ENCODE measurements around the gene DLEC1.

The DLEC1 gene

DNA sequence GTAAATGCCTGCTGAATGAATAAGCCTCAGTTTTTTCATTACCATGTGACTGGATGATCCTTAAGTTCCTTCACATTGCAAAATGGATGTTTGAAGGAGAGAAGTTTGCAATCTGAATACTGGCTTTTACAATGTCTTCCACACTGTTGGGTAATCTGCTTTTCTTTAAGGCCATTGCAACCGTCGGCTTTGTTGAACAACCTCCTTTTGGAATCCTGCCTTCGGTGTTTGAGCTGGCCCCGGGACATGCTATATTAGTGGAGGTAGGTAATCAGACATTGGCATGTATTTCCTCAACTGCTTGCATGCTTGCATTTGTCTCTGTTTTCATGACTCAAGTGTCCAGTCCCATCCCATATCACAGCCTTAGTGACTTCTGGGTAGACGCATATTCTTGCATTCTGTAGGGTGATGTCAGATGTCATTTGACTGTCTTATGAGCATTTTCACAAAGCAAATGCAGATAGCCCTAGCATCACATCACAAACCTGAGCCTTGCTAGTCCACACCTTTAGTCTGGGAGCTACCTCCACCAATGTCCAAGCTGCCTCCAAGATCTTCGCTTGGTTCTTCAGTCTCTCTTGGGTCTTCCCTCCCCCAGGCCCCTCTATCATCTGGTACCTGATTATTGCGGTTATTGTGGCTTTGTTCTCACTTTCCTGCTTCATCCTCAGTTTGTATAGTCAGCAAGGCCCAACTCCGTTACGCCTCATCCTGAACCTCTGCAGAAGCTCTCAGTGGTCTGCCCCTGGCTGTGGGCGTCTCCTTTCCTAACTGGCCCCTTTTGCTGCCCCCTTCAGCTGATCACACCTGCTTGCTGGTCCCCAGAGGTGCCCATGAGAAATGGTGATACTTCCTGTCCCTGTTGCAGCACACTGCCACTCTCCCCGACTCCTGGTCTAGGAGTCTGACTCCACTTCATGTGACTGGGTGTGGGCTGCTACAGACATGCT lies 49.4 kb downstream of the DLEC1 start:
- no peak for DNase-seq

DNA sequence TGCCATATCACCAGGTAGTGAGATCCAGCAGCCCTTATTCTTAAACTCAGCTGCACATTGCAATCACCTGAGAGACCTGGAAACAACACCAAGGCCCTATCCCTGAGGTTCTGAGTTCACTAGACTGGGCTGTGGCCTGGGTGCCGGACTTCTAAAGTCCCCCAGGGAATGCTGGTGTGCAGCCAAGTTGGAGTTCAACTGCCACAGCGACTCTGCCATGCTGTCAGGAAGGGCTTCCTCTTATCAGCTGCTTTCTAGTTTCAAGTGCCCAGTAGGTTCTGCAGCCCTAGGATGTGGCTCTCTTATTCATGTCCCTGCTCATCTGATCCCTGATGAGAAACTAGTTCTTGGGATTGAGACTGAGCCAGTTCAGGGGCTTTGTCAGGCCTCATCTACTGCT lies 50.2 kb downstream of the DLEC1 start:
- DNase-seq: no peak

DNA sequence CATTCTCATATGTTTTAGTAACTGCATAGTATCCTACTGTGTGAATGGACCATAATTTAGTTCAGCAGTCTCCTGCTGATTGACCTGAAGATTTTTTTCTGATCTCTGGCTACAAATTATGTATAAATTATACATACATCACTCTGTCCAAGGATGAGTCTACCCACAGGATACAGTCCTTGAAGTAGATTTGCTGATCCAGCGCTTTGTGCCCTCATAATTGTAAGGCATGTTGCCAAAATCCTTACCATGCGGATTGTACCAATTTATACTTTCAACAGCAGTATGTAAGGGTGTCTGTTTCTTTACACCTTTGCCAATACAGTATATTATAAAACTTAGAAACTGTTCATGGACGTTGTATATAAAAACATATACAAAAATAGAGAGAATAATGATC lies 51.4 kb downstream of the DLEC1 start:
- DNase-seq: no peak

DNA sequence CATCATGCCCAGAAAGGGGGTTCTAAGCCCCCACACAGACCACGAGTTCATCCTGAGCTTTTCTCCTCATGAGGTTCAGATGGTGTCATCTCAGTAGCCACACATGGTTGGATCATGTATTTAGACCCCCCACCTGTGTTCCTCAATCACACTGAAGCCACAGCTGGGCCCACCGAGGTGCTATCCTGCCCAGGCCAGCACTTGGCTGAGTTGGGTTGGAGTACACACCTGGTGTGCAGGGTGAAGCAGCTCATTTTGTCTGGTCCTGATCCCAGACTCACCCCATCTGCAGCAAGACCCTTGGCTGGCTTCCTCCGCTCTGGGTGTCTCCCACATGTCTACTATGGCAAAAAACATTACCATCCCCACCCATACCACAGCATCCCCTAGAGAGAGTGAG lies 56.0 kb downstream of the DLEC1 start:
- DNase-seq: no peak

DNA sequence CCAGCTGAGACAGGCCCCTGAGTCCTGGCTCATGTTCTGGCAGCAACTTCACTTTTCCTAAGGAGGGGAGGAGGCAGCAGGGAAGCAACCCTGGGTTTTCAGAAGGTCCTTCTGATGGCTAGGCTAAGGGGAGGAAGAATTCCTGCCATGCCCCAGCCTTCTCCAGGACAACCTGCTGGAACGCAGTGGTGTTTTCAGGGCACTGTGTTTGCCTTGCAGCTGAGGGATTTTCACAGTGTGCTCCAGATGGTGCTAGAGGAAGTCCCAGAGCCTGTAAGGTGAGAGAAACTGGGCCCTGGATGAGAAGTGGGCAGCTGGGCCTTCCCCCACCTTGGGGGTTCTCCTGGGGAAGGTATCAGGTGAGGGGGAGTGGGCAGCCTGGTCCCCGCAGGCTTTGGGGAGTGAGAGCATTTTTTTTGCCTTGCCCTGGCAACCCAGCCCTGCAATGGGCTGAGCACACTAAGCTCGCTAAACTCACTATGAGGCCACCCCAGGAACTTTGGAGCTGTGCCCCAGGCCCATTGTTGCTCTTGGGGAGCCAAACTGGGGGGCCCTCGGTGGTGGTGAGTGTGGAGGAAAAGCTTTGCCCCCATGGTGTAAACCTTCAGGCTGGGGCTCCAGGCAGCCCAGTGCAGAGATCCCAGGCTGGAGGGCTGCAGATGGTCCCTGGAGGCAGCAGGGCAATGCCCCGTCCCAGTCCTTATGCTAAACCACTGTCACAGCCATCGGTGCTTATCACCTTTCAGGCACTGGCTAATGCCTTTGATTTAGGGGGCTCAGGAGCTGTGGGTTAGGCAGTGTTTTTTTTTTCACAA lies 56.9 kb downstream of the DLEC1 start:
- DNase-seq: no peak

DNA sequence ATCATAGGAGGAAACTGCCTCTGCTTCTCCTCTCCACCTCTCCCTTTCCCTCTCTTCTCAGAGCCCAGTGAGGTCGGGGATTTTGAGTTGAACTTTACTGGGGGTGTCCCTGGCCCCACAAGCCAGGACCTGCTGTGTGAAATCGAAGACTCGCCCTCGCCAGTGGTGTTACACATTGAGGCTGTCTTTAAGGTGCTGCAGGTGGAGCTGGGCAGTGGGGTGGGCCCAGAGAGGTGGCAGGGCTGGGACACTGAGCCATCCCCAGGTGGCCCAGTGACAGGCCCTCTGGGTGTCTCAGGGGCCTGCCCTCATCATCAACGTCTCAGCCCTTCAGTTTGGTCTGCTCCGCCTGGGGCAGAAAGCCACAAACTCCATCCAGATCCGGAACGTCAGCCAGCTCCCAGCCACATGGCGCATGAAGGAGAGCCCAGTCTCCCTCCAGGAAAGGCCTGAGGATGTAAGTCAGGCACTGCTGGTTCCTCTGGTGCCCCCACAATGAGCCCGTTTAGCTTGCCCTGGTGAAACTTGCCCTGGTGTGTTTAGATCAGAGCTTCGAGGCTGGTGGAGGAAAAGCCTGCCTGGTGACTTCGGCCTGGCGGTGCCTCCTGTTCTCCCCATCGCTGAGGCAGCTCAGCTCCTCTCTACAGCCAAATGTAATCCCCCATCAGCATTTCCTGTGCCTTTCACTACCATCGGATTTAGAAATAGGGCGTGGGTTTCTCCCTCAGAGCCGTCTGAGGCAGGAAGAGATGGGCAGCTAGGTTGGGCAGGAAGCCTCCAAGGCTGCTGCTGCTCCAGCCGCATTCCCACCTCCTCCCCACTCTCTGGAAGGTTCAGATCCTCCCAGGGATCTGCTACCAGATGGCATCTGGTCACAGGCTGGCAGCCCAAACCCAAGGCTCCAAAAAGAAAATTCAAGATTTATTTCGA lies 58.7 kb downstream of the DLEC1 start:
- DNase-seq: no peak

DNA sequence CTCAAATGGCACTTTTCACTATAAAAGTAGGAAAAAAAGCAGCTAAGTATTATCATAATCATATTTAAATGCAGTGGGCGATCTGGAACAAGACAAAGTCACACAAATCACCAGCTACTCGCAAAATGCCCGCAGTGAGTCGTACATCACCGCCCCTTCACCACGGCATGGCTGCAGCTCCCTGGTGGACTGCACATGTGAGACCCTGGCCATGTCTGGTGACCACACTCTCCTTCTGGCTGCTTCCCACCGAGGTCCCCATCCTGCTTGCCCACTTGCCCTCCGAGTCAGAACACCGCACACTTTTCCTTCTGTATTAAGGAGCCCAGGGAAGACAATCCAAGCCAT lies 59.3 kb downstream of the DLEC1 start:
- DNase-seq: no peak

DNA sequence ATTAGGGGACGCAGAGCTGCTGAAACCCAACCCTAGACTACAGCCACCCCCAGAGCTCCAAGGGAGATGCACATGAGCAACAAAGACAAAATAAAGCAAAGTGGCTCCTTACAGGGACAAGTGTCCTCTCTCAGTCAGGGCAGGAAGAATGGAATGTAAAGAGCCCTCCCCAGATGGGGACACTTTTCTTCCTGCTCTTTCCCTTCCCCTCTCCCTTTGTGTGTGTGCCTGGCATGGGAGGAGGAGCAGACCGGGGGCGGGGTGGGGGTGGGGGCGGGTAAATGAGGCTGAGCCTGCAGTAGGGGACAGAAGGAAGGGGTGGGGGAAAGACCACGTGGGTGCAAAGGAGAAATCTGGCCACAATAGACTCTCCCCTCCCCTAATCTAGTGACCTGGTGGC lies 60.5 kb downstream of the DLEC1 start:
- DNase-seq: no peak

DNA sequence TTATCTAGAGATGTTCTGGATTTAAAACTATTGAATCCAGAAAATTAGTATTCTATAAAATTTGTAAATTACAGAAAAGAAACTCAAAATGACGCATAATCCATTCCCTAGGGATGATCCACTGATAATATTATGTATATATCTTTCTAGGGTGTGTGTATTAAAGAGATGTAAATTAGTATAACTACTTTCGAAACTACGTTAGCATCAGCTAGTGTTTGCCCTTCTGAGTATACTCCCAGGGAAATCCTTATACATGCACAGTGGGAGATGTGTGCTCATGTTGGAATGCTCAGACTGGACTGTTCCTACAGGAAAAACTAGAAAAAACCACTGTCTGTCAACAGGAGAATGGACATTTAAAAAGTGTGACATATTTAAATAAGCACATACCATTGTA lies 61.5 kb downstream of the DLEC1 start:
- no peak for DNase-seq

DNA sequence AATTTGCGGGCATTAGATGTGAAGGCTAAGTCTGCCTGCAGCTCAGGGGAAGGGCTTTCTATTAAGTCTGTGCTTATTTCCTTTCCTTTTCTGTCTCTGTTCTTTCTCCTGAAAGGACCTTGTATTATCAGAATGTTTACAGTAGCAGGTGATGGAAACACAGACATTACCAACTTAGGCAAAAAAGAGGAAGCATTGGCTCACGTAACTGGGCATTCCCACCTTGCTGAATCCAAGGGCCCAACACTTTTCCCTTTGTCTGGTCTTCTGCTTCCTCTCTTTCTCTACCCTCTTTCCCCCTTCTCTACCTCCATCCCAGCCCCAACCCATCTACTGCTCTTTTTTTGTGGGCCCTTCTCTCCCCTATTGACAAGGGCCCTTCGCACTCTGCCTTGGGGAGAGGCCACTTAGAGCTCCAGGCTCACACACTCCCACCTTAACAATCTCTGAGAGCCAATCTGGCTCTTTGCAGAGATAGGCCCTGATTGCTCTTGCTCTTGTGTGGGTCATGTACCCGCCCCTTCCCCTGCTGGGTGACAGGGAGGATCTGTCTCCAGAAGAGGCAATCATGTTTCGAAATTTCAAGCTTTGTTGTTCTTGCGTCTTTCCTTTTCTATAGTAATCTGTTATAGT lies 62.9 kb downstream of the DLEC1 start:
- no peak for DNase-seq

DNA sequence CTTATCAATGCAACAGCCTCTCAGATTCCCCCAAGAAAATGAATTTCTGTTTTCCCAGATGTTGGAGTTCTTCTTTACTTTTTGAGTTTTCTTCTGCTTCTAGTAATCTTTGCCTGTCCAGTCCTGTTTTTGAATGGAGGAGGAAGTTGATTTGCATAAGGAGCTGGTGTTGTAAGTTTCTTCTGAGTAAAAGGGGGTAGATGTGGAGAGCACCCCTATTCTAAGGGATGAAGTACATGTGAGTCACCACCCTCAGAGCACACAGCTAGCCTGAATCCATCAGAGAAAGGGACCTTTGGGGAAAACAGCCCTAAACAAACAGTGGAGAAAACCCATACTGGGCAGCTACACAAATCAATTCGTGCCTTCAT lies 63.4 kb downstream of the DLEC1 start:
- no peak for DNase-seq

DNA sequence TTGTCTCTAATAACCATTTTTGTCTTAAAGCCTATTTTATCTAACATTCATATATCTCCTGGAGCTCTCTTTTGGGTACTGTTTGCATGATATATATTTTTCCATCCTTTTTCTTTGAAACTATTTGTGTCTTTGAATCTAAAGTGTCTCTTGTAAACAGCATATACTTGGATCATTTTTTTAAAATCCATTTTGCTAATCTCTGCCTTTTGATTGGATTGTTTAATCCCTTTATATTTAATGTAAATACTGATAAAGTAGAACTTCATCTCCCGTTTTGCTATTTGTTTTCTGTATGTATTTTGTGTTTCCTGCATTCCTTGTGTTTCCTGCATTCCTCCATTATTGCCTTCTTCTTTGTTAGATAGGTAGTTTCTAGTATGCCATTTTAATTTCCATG lies 66.5 kb downstream of the DLEC1 start:
- no peak for DNase-seq

DNA sequence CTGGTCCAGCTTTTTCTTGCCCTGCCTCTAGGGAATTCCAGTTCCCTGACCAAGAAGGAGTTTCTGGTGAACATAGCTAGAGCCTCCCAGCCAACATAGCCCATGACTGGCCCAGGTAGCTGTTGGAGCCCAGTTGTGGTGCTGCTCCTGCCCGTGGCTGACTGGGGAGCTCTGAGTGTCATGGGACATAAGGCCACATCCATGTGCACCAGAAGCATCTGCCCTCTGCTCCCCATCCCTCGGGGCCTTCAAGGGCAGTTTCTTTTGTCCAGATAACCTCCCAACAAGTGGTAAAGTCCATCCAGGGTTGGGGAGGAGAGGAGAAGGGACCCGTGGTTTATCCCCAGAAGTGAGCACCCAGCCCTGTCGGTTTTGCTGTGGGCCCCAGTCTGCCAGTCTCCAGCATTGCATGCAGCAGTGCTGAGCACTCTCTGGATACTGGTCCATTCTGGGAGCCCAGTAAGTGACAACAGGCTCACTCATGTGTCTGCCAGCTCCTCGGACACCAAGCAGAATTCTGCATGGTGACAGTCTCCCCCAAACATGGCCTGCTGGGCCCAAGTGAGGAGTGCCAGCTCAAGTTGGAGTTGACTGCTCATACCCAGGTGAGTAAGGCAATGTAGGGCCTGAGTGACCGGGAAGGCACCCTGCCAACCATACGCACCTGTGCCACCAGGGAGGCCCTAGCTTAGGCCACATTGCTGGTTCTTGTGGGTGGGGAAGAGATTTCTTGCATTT lies 69.1 kb downstream of the DLEC1 start:
- no peak for DNase-seq

DNA sequence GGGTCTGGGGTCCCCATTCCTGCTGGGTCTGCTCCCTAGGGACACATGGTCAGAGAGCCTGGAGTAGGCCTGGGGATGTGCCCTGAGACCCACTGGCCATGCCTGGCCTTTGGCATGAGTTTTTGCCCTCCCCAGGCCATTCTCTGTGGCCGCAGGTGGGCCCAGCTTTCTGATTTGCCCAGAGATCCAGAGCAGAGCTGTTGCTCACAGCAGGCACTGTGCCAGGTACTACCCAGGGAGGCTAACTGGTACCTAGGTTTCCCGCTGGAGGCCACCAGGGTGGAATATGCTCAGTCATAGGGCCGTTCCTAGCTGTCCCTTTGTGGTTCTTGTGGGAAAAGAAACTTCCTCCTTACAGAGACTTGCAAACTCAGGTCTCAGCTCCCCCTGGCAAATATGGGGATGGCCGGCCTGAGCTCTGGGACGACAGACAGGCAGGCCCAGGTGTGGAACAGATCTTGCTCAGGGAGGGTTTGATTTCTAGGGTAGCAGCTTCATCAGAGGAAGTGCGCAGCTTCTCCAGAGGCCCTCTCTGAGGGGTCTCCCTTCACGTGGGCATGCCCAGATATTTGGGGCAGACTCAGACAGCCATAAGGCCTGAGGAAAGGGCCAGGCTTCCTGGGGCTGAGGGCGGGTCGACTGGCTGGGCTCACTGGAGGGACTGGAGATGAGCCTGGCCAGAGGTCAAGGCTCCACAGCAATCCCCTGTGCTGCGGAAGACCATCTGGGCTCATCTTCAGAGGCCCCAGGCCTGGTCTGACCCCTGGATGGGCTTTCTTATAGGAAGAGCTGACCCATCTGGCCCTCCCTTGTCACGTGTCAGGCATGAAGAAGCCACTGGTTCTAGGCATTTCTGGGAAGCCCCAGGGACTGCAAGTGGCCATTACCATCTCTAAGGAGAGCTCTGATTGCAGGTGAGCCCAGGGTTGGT lies 69.9 kb downstream of the DLEC1 start:
- no peak for DNase-seq

DNA sequence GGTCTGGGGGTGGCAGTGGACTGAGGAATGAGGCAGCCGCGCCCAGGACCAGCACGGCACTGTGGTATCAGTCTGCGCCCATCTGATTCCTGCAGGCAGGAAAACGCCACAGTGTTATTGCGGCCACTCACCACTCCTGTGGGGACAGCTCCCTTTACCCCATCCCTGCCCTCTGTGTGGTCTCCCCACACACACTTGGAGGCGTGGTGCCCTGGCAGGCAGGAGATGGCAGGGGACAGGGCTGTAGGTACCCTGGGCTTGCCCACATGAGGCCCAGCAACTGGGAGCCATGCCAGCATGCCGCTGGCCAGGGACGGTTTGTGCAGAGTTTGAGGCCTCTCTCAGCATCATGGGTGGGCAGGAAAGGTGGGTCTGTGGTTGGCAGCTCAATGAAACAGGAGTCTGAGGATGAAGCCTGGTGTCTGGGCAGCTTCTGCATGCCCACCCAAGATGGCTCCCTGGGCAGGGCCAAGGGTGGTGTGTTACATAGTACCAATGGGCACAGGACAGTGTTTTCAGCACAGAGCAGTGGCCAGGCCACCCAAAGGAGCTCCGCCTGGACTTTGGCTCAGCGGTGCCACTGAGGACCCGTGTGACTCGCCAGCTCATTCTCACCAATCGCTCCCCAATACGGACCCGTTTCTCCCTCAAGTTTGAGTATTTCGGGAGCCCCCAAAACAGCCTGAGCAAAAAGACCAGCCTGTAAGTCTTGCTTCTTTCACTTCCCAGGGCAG lies 70.7 kb downstream of the DLEC1 start:
- no peak for DNase-seq

DNA sequence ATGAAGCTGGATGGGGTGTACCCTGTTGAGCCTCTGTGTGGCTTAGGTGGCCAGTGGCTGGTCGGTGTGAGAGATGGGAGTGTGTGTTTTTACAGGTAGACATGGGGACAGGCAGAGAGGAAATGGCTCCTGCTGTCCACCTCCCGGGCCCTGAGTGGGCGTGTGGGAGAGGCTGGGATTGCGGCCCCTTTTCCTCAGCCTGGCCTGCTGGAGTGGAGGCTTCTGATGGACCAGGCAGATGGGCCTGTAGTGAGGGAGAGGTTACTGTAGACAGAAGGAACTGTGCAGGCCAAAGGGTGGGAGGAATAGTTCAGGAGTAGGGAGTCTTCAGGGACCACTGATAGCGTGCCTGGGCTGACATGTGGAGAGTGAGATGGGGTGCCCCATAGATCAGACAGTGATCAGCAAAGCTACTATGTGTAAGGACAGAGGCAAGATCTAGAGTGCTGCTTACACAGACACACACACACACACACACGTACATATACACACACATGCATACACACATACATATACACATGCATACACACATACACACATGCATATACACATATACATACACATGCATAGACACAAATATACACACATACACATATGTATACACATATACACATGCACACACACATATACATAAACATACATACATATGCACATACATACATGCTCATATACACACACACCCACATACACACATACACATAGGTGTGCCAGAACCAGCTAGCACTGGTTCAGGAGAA lies 71.5 kb downstream of the DLEC1 start:
- DNase-seq: no peak

DNA sequence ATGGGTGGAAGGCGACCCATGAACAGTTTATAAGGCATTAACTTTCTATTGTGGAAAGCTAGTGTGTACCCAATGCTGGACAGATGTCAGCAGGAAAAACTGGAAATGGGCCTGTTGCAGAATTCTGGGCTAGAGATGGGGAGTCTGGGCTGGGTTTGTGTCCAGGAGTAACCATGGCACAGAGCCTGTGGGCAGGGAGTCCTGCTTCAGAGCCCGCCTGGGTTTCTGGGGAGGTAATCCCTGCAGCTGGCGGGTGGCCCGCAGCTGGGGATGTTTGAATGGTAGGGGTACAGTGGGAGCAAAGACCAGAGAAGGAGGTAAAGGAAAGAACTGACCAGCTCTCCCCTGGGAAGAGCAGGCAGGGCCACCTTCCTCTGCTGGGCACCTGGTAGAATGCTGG lies 72.2 kb downstream of the DLEC1 start:
- no peak for DNase-seq

DNA sequence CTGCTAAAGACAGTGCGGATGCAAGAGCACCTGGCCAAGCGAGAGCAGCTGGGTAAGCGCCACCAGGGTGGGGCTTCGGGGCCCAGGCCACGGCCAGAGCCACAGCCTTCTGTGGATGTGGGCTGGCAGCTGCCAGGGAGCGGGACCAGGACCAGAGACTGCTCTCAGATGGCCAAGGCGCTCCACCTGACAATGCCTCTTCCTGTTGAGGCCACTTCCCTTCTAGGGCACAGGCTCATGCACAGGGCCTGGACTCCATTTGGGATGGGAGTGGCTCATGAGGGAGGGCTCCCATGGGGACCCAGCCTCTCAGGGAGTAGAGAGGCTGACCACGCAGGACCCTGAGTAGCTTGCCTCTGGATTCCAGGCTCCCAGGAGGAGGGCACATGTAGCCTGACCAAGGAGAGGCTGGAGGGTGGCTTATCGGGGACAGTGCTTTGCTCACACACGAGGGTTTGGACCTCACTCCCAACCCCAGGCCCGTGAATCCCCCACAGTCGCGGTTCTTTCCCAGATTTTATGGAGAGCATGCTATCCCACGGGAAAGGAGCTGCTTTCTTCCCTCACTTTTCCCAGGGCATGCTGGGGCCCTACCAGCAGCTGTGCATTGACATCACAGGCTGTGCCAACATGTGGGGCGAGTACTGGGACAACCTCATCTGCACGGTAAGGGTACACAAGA lies 72.8 kb downstream of the DLEC1 start:
- no peak for DNase-seq

DNA sequence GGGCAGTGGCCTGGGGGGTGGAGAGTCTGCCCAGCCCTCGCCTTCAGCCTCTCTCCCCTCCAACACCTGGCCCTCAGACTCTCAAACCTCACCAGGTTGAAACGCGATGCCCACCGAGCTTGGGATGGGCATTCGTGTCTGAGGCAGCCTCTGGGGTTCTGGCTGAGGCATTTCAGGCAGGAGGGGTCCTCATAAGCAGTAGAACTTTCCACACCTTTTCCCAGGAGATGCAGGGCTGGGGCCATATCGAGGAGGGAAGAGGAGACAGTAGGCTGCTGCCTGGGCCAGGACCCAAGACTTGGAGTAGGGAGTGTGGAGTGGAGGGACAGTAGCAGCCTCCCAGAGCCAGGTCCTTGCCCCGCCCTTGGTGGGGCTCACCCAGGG lies 73.4 kb downstream of the DLEC1 start:
- no peak for DNase-seq
